ENCODE measurements around the gene C1orf115.

Gene C1orf115

DNA sequence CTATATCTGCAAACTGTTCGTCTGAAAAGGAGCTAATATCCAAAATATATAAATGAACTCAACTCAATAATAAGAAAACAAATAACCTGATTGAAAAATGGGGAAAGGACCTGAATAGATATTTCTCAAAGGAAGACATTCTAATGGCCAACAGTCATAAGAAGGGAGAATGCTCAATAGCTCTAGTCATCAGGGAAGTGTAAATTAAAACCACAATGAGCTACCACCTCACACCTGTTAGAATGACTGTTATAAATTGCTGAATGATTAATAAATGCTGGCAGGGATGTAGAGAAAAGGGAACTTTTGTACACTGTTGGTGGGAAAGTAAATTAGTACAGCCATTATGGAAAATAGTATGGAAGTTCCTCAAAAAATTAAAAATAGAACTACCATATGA is 21.2 kb upstream of the C1orf115 start:
- H3K27ac ChIP-seq = no peak overlapping the region
- no peak for TF ChIP-seq ZFX (IDR thresholded peaks at IDR 0.05)
- TF ChIP-seq, protein P1, sequence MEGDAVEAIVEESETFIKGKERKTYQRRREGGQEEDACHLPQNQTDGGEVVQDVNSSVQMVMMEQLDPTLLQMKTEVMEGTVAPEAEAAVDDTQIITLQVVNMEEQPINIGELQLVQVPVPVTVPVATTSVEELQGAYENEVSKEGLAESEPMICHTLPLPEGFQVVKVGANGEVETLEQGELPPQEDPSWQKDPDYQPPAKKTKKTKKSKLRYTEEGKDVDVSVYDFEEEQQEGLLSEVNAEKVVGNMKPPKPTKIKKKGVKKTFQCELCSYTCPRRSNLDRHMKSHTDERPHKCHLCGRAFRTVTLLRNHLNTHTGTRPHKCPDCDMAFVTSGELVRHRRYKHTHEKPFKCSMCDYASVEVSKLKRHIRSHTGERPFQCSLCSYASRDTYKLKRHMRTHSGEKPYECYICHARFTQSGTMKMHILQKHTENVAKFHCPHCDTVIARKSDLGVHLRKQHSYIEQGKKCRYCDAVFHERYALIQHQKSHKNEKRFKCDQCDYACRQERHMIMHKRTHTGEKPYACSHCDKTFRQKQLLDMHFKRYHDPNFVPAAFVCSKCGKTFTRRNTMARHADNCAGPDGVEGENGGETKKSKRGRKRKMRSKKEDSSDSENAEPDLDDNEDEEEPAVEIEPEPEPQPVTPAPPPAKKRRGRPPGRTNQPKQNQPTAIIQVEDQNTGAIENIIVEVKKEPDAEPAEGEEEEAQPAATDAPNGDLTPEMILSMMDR (conservative IDR thresholded peaks at IDR 0.05) = no peak

DNA sequence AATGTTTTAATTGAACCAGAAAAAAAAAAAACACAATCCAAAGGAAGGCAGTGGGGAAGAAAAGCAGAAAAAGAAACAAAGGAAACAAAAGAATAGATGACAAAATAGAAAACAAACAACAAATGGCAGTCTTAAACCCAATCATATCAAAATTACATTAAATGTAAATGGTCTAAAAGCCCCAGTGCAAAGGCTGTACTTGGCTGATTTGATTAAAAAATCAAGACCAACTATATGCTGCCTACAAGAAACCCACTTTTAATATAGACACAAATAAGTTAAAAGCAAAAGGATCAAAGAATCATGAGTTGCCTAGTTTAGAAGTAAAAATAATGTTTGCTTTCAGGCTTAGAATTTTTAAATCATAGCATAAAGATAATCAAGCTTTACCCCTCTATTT is 19.8 kb upstream of the C1orf115 start:
- TF ChIP-seq ZFX (IDR thresholded peaks at IDR 0.05) = no peak
- TF ChIP-seq, protein P1 (conservative IDR thresholded peaks at IDR 0.05) = no peak
- no peak overlapping the region for H3K27ac ChIP-seq

DNA sequence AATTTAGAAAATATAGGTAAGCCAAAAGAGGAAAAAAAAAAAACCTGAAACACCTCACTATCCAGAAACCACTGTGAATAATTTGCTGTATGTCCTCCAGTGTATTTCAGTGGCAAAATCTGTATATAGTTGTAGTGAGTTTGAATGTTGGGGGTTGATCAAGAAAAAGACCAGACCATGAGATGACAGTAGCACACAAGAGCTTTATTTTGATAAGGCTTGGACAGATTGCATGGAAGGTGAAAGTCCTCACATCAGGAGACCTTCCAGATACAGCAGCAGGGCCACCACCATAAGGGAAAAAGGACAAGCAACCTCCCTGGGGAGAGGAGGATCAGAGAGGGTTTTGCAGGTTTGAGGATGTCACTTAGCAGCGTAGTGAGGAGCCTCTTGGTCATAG is 16.2 kb upstream of the C1orf115 start:
- H3K27ac ChIP-seq = no peak overlapping the region
- TF ChIP-seq, protein P1 (conservative IDR thresholded peaks at IDR 0.05) = no peak
- TF ChIP-seq ZFX (IDR thresholded peaks at IDR 0.05) = no peak

DNA sequence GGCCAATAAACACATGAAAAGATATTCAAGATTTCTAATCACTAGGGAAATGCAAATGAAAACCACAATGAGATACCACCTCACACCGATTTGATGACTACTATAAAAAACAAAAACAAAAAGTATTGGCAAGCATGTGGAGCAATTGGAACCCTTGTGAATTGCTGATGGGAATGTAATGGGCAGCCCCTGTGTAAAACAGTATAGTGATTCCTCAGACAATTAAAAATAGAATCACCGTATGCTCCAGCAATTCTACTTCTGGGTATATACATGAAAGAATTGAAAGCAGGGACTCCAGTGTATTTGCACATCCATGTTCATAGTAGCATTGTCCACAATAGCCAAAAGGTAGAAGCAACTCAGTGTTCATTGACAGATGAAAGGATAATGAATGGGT is 12.9 kb upstream of the C1orf115 start:
- TF ChIP-seq, protein P1 (conservative IDR thresholded peaks at IDR 0.05) = no peak
- TF ChIP-seq ZFX (IDR thresholded peaks at IDR 0.05) = no peak
- no peak overlapping the region for H3K27ac ChIP-seq

DNA sequence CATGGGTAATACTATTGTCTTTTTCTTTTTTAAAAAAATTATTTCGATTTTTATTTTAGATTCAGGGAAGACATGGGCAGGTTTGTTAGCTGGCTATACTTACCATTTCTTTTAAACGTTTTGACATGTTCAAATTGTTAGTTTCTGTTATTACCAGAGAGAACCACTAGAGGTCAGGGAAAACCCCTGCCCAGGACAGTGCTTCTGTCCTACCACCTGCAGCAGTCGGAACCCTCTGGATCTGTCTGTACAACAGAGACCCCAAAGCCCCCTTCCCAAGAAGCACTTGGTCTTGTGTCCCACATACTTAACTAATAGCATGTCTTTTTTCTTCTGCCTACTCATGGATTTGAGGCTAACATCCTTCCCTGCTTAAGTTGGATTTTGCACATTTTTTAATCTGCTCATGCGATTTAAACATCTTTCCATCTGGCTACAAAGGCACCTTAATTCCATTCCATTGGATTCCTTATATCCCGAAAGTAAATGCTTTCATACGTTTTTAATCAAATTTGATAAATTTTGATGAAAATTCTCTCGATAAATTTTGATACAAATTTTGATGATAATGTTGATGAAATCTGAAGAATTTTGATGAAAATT is 10.0 kb upstream of the C1orf115 start:
- TF ChIP-seq, protein P1 (conservative IDR thresholded peaks at IDR 0.05) = peak; percentile 94
- TF ChIP-seq ZFX (IDR thresholded peaks at IDR 0.05) = no peak
- no peak overlapping the region for H3K27ac ChIP-seq

DNA sequence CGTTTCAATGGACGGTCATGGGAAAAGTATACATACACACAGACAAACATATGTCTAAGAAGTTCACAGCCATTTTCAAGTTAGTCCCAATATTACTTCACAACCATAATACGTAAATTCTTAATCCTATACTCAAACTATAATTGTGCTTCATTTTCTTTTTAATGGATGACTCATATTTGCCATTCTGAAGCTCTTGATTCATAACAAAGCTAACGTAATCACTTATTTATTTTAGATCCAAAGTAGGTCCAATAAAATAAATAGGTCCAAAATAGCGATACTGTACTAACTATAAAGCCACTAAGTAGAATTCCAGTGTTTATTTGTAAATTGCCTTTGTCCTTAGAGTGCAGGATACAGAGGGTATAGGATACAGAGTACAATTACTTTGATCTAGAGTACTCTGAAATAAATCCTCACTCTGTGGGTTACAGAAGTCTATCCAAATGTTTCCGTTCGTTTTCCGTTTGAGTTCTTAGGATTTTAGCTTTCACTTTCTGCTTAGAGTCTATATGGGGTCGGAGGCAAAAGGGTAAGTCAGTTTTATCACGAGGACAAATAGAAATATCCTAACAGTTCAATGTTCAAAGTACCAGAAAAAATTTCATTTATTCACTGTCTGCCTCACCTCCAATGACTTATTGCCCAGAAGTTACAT is 8.8 kb upstream of the C1orf115 start:
- no peak overlapping the region for H3K27ac ChIP-seq

More for the DNA sequence above, 8.8 kb upstream of the C1orf115 start:
- TF ChIP-seq, protein P1 (conservative IDR thresholded peaks at IDR 0.05) = no peak
- TF ChIP-seq ZFX (IDR thresholded peaks at IDR 0.05) = no peak

All from C4-2B (cell line).